Measurements from ENCODE around the gene TP53I11.

TP53I11 gene

GRCh38 chr11:44955015-44955738 is 4.5 kb upstream of the TP53I11 start:
- DNase-seq (ENCODE audit: low read depth): no peak

DNA sequence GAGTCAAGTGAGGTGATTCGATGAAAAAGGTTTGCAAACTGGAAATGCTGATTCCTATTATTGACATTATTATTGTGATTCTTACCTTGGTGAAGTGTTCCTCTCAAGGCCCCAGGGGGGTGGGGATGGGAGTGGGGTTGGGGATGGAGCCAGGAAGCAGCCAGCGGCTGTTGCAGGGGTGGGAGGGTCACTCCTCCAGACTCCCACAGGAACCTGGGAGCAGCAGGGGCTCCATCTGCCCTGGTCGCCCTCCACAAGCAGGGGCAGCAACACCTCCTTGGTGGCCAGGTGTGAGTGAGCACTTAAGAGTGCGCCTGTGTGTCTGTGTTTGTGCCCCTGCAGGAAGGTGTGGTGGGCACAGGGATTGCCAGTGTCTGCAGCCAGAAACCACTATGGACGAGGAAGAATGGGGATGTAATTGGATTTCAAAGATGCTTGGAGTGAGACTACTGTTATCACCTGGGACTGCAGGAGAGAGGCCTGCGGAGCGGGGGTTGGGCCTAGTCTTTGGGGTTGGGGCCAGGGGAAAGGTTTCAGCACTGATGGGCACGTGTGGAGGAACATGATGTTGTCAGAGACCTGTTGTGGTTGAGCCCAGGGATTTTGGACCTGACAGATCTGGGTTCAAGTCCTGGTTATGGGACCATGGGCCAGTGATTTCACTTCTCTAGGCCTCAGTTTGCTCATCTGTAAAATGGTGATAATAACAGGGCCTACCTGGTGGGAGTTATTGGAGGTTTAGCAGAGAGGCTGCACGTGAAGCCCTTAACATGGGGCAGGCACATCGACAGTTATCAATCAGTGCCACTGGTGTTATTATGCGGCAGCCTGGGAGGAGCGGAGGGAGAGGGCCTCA is 3.6 kb upstream of the TP53I11 start:
- no peak for DNase-seq (ENCODE audit: low read depth)

DNA sequence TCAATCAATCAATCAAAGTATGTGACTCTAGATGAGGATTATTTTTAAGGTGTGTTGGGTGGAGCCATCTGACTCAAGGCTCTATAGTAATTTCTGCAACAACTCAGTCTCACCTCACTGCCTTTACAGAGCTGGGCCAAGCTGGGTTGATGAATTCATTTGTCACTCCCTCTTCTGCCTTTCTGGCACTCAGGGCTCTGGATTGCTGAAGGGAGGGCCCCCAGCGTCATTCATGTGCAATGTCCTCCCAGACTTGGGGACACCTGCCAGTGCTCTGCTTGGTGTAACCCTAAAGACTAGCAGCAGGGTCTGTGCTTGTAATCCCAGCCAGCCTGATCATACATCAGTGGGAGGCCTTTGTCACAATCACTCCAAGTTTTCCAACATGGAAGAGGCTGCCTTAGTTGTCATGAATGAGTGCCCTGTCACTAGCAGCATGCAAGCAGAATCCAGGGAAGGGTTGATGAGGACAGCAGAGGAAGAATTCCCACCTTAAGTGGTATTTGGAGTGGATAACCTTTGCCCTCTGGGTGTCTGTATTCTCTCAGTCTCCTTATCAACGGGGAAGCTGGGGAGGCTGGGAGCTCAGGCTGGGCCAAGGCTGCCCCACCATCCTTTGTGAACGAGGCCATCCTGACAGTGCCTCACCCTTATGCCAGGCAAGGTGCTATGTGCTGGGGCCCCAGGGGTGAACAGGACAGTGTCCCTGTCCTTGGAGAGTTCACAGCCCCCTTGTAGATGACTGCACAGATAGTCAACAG is 2.0 kb upstream of the TP53I11 start:
- DNase-seq (ENCODE audit: low read depth): no peak

DNA sequence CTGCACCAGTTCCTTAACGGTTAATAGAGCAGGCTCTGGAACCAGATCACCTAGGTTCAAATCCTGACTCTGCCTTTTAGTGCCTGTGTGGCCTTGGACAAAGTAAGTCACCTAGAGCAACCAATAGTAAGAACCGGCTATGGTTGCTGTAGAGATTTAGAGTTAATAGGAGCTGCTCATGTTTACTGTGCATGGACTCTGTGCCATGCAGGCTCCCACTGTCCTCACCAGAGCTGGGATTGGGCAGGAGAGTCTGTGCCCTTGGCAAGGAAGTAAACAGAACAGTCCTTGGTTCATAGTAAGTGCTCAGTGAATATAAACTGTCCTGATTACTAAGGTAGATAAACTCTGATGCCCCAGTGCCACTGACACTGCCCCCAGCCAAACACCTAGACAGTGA is 1.4 kb upstream of the TP53I11 start:
- DNase-seq (ENCODE audit: low read depth): no peak

DNA sequence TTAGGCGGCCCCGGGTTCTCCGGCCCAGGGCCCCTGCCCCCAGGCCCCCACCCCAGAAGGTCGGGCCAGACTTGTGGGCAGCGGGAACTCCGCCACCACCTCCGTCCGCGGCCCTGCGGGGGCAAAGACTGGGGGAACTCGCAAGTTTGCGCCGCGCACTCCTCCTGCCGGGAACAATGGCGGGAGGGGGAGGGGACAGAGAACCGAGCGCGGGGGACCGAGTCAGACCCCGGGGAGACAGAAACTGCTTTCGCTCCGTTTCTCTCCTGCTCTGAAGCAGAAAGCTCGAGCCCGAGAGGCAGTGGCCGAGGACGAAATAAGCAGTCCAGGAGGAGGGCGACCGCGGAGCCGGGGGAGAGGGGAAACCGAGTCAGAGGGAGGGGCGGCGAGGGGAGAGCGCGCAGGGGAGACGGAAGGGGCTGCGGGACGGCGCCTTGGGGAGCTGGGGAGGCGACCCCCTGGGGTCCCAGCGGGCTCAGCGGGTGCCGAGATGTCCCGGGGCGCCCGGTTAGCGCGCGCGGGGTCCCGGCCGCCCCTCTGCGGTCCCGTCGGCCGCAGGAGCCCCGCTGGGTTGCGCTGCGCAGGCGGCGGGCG is 555 bp downstream of the TP53I11 start:
- peak; percentile 12 for DNase-seq (ENCODE audit: low read depth)

DNA sequence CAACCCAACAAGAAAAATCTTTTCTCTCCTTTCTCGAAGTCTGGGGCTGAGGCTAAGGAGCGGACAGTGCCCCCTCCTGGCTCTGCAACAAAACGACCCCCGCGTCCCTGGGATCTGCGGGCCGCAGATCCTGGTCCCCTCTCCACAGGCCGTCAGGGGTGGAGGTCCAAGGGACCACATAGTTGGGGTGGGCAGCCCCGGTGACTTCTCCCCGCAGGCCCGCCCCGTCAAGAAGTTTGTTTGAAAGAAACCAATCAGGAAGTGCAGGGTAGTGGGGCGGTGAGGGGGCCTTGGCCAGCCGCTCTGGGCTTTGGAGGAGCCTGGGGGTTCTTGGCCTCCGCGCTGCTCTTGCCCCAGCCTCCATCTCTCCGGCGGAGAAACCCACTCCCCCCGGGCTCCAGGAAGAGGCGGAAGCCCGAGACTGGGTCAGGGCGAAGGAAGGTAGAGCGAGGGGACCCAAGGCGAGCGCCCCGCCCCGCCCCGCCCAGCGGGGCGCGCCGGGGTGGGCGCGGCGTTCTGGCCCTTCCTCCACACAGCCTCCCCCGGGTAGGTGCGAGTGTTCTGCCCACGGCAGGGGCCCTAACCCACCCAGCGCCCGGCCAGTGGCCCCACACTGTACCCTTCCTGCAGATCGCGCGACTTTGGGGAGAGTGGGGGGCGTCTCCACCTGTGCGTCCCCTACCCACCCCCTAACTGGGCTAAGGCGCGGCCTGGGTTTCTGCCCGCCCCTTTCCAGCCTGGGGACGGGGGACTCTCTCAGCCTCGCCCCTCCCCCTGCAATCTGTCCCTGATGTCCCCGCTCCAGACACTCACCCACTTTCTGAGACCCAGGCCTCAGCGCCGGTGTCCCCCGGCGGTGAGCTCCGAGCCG is 1.3 kb downstream of the TP53I11 start:
- peak; percentile 12 for DNase-seq (ENCODE audit: low read depth)

DNA sequence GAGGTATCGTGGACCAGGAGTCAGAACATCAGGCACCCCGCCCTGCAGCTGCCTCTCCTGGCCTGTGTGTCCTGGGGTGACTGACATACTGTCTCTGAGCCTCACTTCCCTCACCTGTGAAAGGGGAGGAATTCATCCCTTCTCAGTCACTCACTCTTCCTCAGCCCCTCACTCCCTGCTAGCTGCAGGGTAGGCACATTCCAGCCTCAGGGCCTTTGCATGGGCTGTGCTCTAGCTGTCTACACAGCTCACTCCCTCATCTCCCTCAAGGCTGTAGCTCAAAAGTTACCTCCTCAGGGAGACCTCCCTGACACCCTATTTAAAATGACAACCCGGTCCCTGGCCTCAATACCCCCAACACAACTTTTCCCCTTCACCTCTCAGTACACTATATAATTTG is 2.5 kb downstream of the TP53I11 start:
- DNase-seq (ENCODE audit: low read depth): no peak

GRCh38 chr11:44947114-44947513 is 3.6 kb downstream of the TP53I11 start:
- no peak for DNase-seq (ENCODE audit: low read depth)

- DNase-seq (ENCODE audit: low read depth): no peak
Measured at GRCh38 chr11:44946263-44946662, 4.4 kb downstream of the TP53I11 start.

DNA sequence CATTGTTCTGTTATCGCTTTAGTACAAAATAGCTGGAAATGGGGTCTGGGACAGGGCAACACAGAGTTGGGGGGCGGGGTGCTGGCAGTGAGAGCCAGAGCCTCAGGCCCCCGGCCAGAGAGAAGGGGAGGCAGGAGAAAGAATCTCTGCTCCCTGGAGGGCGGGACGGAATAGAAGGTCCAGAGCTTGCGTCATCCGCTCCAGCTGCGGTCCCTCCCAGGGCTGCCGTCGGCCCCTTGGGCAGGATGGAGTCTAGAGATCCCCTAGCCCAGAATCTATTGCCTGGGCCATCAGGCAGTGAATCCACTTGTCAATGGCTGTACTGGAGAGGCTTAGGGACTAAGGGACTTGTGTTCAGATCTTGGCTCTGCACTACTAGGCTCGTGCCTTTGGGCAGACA is 5.0 kb downstream of the TP53I11 start:
- DNase-seq (ENCODE audit: low read depth): no peak

DNA sequence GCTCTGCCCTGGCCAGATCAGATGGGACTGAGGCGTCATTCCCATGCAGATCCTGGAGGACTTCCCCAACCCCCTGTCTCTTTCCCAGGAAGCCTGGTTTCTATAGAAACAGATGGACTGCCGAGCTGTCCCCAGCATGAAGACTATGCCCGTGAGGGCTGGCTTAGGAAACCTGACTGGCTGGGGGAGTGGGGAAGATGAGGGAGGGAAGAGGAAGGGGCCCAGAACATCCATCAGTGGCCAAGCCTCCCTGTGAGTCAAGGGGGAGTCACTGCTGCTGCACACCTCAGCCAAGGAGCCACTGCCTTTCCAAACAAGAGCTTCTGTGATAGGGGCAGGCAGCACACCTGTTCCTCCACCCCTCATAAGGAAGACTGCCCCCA is 5.8 kb downstream of the TP53I11 start:
- DNase-seq (ENCODE audit: low read depth): no peak

DNA sequence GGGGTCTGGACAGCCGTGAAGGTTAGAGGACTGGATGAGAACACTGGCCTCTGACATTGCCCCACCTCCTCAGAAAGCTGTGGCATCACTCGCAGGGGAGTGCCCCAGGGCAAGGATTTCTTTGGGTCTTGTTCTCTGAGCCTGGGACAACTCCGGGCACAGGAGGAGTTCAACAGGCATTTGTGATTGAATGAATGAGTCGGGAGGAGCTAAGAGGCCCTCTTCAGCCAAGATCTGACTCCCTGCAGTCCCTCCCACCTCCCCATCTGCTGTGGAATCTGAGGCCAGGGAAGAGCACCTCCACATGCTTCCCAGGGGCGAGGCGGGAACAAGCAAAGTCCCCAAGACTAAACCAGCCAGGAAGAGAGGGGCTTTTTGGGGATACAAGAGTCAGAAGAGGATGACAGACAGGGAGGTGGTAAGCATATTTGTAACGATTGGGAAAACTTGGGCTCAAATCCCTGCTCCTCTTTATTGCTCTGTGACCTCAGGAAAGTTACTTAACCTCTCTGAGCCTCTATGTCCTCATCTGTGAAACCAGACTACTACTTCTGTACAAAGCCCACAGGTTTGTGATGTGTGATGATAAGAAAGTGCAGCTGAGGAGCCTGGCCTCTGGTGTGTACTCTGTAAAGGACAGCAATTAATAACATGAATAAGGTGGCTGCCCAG is 6.4 kb downstream of the TP53I11 start:
- no peak for DNase-seq (ENCODE audit: low read depth)

GRCh38 chr11:44943696-44944095 is 7.0 kb downstream of the TP53I11 start:
- no peak for DNase-seq (ENCODE audit: low read depth)

- DNase-seq (ENCODE audit: low read depth): peak; percentile 5
Measured at GRCh38 chr11:44943118-44943517, 7.6 kb downstream of the TP53I11 start.

GRCh38 chr11:44942029-44942955 is 8.4 kb downstream of the TP53I11 start:
- DNase-seq (ENCODE audit: low read depth): no peak

DNA sequence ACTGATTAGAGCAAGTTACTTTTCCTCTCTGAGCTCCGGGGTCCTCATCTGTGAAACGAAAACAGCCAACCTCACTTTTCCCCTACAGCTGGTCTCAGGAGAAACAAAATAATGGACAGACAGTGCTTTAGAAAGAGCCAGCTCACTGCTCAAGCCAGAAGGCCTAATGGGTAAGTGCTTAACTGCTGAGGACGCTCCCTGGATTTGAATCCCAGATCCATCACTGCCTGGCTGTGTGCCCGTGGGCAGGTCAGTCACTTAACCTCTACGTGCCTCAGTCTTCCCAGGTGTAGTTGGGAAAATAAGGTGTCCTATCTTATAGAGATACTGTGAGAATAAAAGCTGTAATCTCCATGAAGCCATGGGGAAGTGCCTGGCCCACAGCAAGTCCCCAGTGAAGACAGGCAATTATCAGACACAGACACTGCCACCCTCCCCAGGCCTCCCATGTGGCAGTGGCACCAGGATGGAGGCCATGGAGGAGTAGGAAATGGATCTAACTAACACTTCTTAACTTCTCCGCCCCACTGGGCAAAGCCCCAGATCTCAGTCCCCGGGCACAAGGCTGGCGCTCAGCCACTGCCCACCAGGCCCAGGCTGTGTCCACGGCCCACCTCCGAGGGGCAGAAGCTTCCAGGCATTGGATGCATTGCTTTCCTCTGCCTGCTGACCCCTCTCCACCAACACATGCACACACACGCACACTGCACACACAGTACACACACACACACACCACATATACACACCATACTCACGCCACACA is 9.2 kb downstream of the TP53I11 start:
- DNase-seq (ENCODE audit: low read depth): no peak

- DNase-seq (ENCODE audit: low read depth): no peak
Measured at GRCh38 chr11:44940835-44941234, 9.8 kb downstream of the TP53I11 start.

DNA sequence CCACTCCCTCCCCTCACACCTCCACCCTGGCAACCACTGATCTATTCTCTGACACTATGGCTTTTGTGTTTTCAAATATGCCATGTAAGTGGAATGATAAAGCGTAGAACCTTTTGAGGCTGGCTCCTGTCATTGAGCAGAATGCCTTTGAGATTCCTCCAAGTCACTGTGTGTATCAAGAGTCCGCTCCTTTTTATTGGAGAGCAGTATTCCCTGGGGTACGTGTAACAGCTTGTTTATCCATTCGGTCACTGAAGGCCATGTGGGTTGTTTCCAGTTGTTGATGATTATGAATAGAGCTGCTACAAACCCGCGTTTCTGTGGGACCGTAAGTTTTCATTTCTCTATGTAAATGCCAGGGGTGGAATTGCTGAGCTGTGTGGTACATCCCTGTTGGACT is 10.3 kb downstream of the TP53I11 start:
- DNase-seq (ENCODE audit: low read depth): no peak

All from stimulated activated CD8-positive, alpha-beta memory T cell treated with anti-CD3 and anti-CD28 coated beads, Interleukin-12 subunit alpha, Interleukin-12 subunit beta, amount 100 ng/mL, for 4 hours (primary cell).